ENCODE measurements around the gene CCL13.

Gene CCL13

GRCh38 chr17:34354637-34355036 is 1.6 kb upstream of the CCL13 start:
- POLR2A ChIA-PET = no interaction called here
- Histone ChIP-seq H3K4me3 (ENCODE audit: low read depth, low read length) (no peak overlapping the region), H3K36me3 (ENCODE audit: control insufficient read depth in 2 of 2, insufficient read depth in 1 of 2, low read length in 2 of 2) (no peaks in the 10 kb centered on the region), H3K4me1 (ENCODE audit: control insufficient read depth, insufficient read depth, low read length) (no peaks in the 10 kb centered on the region), H3K9me3 (ENCODE audit: control insufficient read depth, insufficient read depth, low read depth, low read length) (no peaks in the 10 kb centered on the region), H3K27ac (ENCODE audit: extremely low read depth, low read depth, low read length) (no peak overlapping the region)
- no peak for TF ChIP-seq HOXA7 (CRISPR knock-in tag; IDR thresholded peaks at IDR 0.05; ENCODE audit: borderline replicate concordance)
- TF ChIP-seq GLIS1 (tag by site-specific recombination; IDR thresholded peaks at IDR 0.05) = no peak
- no peak for TF ChIP-seq ZNF157 (tag by site-specific recombination; IDR thresholded peaks at IDR 0.05)
- TF ChIP-seq ZNF112 (tag by site-specific recombination; IDR thresholded peaks at IDR 0.05) = no peak
- no peak for TF ChIP-seq ZNF174 (tag by site-specific recombination; IDR thresholded peaks at IDR 0.05)
- TF ChIP-seq ZNF621 (tag by site-specific recombination; IDR thresholded peaks at IDR 0.05) = no peak
- TF ChIP-seq, protein P1, sequence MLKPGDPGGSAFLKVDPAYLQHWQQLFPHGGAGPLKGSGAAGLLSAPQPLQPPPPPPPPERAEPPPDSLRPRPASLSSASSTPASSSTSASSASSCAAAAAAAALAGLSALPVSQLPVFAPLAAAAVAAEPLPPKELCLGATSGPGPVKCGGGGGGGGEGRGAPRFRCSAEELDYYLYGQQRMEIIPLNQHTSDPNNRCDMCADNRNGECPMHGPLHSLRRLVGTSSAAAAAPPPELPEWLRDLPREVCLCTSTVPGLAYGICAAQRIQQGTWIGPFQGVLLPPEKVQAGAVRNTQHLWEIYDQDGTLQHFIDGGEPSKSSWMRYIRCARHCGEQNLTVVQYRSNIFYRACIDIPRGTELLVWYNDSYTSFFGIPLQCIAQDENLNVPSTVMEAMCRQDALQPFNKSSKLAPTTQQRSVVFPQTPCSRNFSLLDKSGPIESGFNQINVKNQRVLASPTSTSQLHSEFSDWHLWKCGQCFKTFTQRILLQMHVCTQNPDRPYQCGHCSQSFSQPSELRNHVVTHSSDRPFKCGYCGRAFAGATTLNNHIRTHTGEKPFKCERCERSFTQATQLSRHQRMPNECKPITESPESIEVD (tag by site-specific recombination; IDR thresholded peaks at IDR 0.05) = no peak
- no peak for TF ChIP-seq OVOL3 (tag by site-specific recombination; IDR thresholded peaks at IDR 0.05)
- no peak for TF ChIP-seq MEIS1 (CRISPR knock-in tag; IDR thresholded peaks at IDR 0.05; ENCODE audit: borderline replicate concordance)
- no peak for TF ChIP-seq SP3 (tag by site-specific recombination; IDR thresholded peaks at IDR 0.05)
- no peak for TF ChIP-seq ZNF335 (tag by site-specific recombination; conservative IDR thresholded peaks at IDR 0.05)
- no peak for TF ChIP-seq MZF1 (tag by site-specific recombination; IDR thresholded peaks at IDR 0.05; ENCODE audit: borderline replicate concordance)
- TF ChIP-seq ZNF791 (tag by site-specific recombination; IDR thresholded peaks at IDR 0.05) = no peak
- no peak for TF ChIP-seq ZNF426 (tag by site-specific recombination; IDR thresholded peaks at IDR 0.05)
- no peak for TF ChIP-seq RBAK (tag by site-specific recombination; IDR thresholded peaks at IDR 0.05)
- TF ChIP-seq ZNF530 (tag by site-specific recombination; IDR thresholded peaks at IDR 0.05; ENCODE audit: low read depth) = no peak
- TF ChIP-seq ZBTB48 (tag by site-specific recombination; IDR thresholded peaks at IDR 0.05) = no peak
- TF ChIP-seq ZNF626 (tag by site-specific recombination; IDR thresholded peaks at IDR 0.05) = no peak
- no peak for TF ChIP-seq ZBTB1 (tag by site-specific recombination; IDR thresholded peaks at IDR 0.05)
- CTCF ChIA-PET = interaction anchor here (0.7 to 13.9 kb wide), 7 partner anchors 43 to 427 kb away, joined by 3 to 578 read pairs (median 4); no protein-coding TSS in a partner anchor

DNA sequence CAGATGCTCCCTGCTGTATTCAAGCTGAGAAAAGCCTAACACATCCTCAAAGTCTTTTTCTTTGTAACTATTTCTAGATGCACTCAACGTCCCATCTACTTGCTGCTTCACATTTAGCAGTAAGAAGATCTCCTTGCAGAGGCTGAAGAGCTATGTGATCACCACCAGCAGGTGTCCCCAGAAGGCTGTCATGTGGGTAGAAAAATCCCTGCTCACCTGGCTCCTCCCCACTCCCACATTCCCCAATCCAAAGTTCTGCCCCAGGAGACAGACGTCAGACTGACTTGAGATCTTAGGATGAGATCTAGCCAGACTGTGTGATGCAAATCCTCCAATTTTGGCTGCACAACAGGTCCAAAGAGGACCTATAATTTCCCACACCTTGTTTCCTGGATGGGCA is 1.1 kb downstream of the CCL13 start:
- CTCF ChIA-PET = interaction anchor here (1.0 to 13.9 kb wide), 4 partner anchors 39 to 186 kb away, joined by 4 to 578 read pairs (median 106); partner anchors contain the start of gene CCL8
- Histone ChIP-seq H3K27ac (ENCODE audit: extremely low read depth, low read depth, low read length) (no peak overlapping the region), H3K4me3 (ENCODE audit: low read depth, low read length) (no peak overlapping the region), H3K36me3 (ENCODE audit: control insufficient read depth in 2 of 2, insufficient read depth in 1 of 2, low read length in 2 of 2) (no peaks in the 10 kb centered on the region), H3K9me3 (ENCODE audit: control insufficient read depth, insufficient read depth, low read depth, low read length) (no peaks in the 10 kb centered on the region), H3K4me1 (ENCODE audit: control insufficient read depth, insufficient read depth, low read length) (no peaks in the 10 kb centered on the region)
- POLR2A ChIA-PET = no interaction called here
- TF ChIP-seq ZBTB48 (tag by site-specific recombination; IDR thresholded peaks at IDR 0.05) (no peak), ZNF664 (tag by site-specific recombination; IDR thresholded peaks at IDR 0.05) (no peak), ZNF366 (tag by site-specific recombination; conservative IDR thresholded peaks at IDR 0.05) (no peak), ZNF510 (tag by site-specific recombination; IDR thresholded peaks at IDR 0.05; ENCODE audit: insufficient replicate concordance) (no peak), ZNF184 (tag by site-specific recombination; IDR thresholded peaks at IDR 0.05) (no peak), ZNF544 (tag by site-specific recombination; IDR thresholded peaks at IDR 0.05) (no peak), ZNF660 (tag by site-specific recombination; IDR thresholded peaks at IDR 0.05) (no peak), GLIS2 (tag by site-specific recombination; IDR thresholded peaks at IDR 0.05) (no peak), ZNF394 (tag by site-specific recombination; IDR thresholded peaks at IDR 0.05; ENCODE audit: borderline replicate concordance) (no peak), ZNF175 (tag by site-specific recombination; IDR thresholded peaks at IDR 0.05) (no peak), ZNF416 (tag by site-specific recombination; IDR thresholded peaks at IDR 0.05) (no peak), ZNF19 (tag by site-specific recombination; IDR thresholded peaks at IDR 0.05; ENCODE audit: low read depth) (no peak)
- TF ChIP-seq, protein P2, sequence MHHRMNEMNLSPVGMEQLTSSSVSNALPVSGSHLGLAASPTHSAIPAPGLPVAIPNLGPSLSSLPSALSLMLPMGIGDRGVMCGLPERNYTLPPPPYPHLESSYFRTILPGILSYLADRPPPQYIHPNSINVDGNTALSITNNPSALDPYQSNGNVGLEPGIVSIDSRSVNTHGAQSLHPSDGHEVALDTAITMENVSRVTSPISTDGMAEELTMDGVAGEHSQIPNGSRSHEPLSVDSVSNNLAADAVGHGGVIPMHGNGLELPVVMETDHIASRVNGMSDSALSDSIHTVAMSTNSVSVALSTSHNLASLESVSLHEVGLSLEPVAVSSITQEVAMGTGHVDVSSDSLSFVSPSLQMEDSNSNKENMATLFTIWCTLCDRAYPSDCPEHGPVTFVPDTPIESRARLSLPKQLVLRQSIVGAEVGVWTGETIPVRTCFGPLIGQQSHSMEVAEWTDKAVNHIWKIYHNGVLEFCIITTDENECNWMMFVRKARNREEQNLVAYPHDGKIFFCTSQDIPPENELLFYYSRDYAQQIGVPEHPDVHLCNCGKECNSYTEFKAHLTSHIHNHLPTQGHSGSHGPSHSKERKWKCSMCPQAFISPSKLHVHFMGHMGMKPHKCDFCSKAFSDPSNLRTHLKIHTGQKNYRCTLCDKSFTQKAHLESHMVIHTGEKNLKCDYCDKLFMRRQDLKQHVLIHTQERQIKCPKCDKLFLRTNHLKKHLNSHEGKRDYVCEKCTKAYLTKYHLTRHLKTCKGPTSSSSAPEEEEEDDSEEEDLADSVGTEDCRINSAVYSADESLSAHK (tag by site-specific recombination; IDR thresholded peaks at IDR 0.05) = no peak
- TF ChIP-seq, protein P3, sequence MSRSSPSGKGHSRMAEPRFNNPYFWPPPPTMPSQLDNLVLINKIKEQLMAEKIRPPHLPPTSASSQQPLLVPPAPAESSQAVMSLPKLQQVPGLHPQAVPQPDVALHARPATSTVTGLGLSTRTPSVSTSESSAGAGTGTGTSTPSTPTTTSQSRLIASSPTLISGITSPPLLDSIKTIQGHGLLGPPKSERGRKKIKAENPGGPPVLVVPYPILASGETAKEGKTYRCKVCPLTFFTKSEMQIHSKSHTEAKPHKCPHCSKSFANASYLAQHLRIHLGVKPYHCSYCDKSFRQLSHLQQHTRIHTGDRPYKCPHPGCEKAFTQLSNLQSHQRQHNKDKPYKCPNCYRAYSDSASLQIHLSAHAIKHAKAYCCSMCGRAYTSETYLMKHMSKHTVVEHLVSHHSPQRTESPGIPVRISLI (tag by site-specific recombination; IDR thresholded peaks at IDR 0.05) = no peak

Measured in HEK293 (cell line).